Chondrocyte (in vitro differentiated cells): ENCODE data around the gene DOCK8. TPM values are rescaled to one million over a fixed set of nuclear protein-coding genes. Genes with fewer than 3 reads are reported as not detected.

Experiments used
- DNase-seq: peaks from one replicate; pipeline ENCODE4 v3.0.0; 2021; ENCODE audit warnings: mixed read lengths, low spot score
- H3K27ac Mint-ChIP-seq: one replicate; pipeline ENCODE4 v1.8.0; 2021; ENCODE audit warnings: mild to moderate bottlenecking, moderate library complexity, mixed read lengths; ENCODE audit not compliant: unreplicated experiment
- H3K27me3 Mint-ChIP-seq: 2 replicates; pipeline ENCODE4 v1.8.0; 2021; ENCODE audit warnings: low read depth, mixed read lengths
- H3K36me3 Mint-ChIP-seq: 2 replicates; pipeline ENCODE4 v1.8.0; 2021; ENCODE audit warnings: low read depth, mixed read lengths
- H3K4me1 Mint-ChIP-seq: 2 replicates; pipeline ENCODE4 v1.8.0; 2021; ENCODE audit warnings: low read depth, mild to moderate bottlenecking, mixed read lengths
- H3K4me3 Mint-ChIP-seq: one replicate; pipeline ENCODE4 v1.8.0; 2021; ENCODE audit warnings: mild to moderate bottlenecking, moderate library complexity, mixed read lengths; ENCODE audit not compliant: unreplicated experiment
- H3K9me3 Mint-ChIP-seq: 2 replicates; pipeline ENCODE4 v1.8.0; 2021; ENCODE audit warnings: low read depth, mixed read lengths
- total RNA-seq: library from RNA; stranded (reverse); gene quantifications from 3 replicates; pipeline ENCODE4 v1.2.1, GENCODE V29; 2021
- TF ChIP-seq, protein P1 (sequence below): fragments of 200-600 bp; sonication (generic); IDR thresholded peaks from 2 replicates; pipeline ENCODE4 v1.5.0; 2021; ENCODE audit warnings: antibody characterized with exemption, mild to moderate bottlenecking, moderate library complexity

The DOCK8 gene
- total RNA-seq, 1 donor from 2014 or later: 0.17 TPM

DNA sequence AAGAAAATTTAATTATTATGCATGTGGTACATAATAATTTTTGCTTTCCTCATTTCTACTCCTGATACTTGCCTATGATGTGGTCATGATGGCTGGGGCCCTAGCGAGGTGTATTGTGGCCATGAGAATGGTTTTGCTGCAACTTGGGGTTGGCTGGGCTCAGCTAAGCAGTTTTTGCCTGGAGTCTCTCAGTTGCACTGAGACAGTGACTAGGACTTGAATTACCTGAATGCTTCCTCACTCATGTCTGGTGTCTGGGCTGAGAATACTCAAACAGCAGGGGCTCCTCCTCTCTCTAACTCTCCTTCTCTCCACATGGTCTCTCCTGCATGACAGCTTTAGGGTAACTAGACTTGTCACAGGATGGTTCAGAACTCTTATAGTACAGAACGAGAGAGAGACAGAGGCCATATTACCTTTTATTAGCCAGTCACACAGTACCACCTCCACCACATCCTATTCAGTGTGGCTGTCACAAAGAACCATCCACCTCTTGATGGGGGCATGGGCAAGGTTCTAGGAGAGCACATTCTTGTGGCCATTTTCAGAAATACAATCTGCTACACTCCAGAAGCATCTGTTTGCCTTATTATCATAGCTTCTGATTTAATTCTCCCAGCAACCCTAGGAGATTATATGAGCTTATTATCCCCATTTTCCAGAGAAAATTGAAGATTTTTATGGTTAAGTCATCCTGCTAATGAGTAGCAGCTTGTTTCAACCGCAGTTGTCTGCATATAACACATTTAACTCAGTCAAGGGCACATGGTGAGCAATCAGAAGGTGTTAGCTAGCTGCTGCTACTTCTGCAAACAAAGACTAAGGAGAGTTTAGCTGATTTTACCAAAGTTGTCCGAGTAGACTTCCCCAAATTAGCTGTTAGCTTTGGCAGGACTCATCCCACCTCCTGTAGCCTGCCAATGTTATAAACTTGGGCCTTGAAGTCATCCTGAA, 245.1 kb downstream of the DOCK8 start:
- no peak overlapping the region for H3K4me3 Mint-ChIP-seq
- peaks cover 31% of the 10 kb centered on the region for H3K27me3 Mint-ChIP-seq
- no peaks in the 10 kb centered on the region for H3K36me3 Mint-ChIP-seq
- DNase-seq: no peak
- TF ChIP-seq, protein P1, sequence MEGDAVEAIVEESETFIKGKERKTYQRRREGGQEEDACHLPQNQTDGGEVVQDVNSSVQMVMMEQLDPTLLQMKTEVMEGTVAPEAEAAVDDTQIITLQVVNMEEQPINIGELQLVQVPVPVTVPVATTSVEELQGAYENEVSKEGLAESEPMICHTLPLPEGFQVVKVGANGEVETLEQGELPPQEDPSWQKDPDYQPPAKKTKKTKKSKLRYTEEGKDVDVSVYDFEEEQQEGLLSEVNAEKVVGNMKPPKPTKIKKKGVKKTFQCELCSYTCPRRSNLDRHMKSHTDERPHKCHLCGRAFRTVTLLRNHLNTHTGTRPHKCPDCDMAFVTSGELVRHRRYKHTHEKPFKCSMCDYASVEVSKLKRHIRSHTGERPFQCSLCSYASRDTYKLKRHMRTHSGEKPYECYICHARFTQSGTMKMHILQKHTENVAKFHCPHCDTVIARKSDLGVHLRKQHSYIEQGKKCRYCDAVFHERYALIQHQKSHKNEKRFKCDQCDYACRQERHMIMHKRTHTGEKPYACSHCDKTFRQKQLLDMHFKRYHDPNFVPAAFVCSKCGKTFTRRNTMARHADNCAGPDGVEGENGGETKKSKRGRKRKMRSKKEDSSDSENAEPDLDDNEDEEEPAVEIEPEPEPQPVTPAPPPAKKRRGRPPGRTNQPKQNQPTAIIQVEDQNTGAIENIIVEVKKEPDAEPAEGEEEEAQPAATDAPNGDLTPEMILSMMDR: no peak
- no peaks in the 10 kb centered on the region for H3K4me1 Mint-ChIP-seq
- H3K9me3 Mint-ChIP-seq: no peaks in the 10 kb centered on the region
- no peak overlapping the region for H3K27ac Mint-ChIP-seq

DNA sequence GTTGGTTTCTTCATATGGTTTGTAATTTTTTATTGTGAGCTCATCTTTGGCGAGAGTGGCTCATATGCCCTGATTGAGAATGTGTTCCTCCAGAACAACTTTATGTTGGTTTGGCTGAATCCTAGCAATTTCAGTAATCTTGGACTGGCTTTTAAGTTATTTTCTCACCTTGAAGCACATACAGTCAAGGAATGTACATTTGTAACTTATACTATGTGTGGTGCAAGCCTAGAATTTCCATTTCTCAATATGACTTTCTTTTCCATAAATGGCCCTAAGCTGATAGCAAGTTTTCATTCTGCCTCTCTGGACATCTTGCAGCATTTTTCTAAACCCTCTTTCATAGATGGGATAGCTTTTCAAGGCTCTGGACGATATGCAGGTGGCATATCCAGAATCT, 247.5 kb downstream of the DOCK8 start:
- Mint-ChIP-seq H3K27ac (no peak overlapping the region), H3K9me3 (no peaks in the 10 kb centered on the region), H3K36me3 (no peaks in the 10 kb centered on the region), H3K4me3 (no peak overlapping the region), H3K27me3 (peaks cover 27% of the 10 kb centered on the region), H3K4me1 (no peaks in the 10 kb centered on the region)
- DNase-seq: no peak
- TF ChIP-seq, protein P1: no peak

GRCh38 chr9:462606-463005, 247.9 kb downstream of the DOCK8 start:
- no peak overlapping the region for H3K27ac Mint-ChIP-seq
- H3K9me3 Mint-ChIP-seq: no peaks in the 10 kb centered on the region
- TF ChIP-seq, protein P1: no peak
- no peaks in the 10 kb centered on the region for H3K4me1 Mint-ChIP-seq
- no peak overlapping the region for H3K4me3 Mint-ChIP-seq
- peaks cover 22% of the 10 kb centered on the region for H3K27me3 Mint-ChIP-seq
- no peaks in the 10 kb centered on the region for H3K36me3 Mint-ChIP-seq
- DNase-seq: no peak

GRCh38 chr9:463455-464171, 248.9 kb downstream of the DOCK8 start:
- H3K27ac Mint-ChIP-seq: no peak overlapping the region
- no peaks in the 10 kb centered on the region for H3K4me1 Mint-ChIP-seq
- TF ChIP-seq, protein P1: no peak
- H3K9me3 Mint-ChIP-seq: no peaks in the 10 kb centered on the region
- DNase-seq: no peak
- peaks cover 14% of the 10 kb centered on the region for H3K27me3 Mint-ChIP-seq
- no peak overlapping the region for H3K4me3 Mint-ChIP-seq
- H3K36me3 Mint-ChIP-seq: no peaks in the 10 kb centered on the region

GRCh38 chr9:466747-467146, 252.1 kb downstream of the DOCK8 start:
- no peak overlapping the region for H3K4me3 Mint-ChIP-seq
- H3K27me3 Mint-ChIP-seq: peaks cover 9% of the 10 kb centered on the region
- H3K27ac Mint-ChIP-seq: no peak overlapping the region
- H3K4me1 Mint-ChIP-seq: peaks cover 15% of the 10 kb centered on the region
- no peak for DNase-seq
- TF ChIP-seq, protein P1: no peak
- H3K9me3 Mint-ChIP-seq: no peaks in the 10 kb centered on the region
- no peaks in the 10 kb centered on the region for H3K36me3 Mint-ChIP-seq
